WTC11 (cell line): ENCODE results near the gene FAM216B. TPM values are rescaled to one million over a fixed set of nuclear protein-coding genes. Genes with fewer than 3 reads are reported as not detected.
A peak's percentile ranks its signal among the peaks of the same experiment; 100 is the strongest.

Source experiments
- ATAC-seq: fragments of 200-7000 bp; cut with Tn5 transposase; 2 replicates; pipeline ENCODE4 v1.10.0; 2021; ENCODE audit warnings: mild to moderate bottlenecking, moderate library complexity
- CTCF ChIA-PET: fragments of 300-600 bp; sonication (Branson Sonifier 250); formaldehyde crosslinking; loops from one replicate; lab custom pipeline; 2021; ENCODE audit warnings: antibody characterized with exemption; lab: Charles Lee
- POLR2A ChIA-PET: fragments of 350-600 bp; sonication (Branson Sonifier 250); formaldehyde crosslinking; loops from one replicate; lab custom pipeline; 2021; ENCODE audit warnings: antibody characterized with exemption; lab: Charles Lee
- DNase-seq: peaks from one replicate; pipeline ENCODE4 v3.0.0; 2021; ENCODE audit warnings: low spot score
- H3K27ac Mint-ChIP-seq: 2 replicates; pipeline ENCODE4 v1.8.0; 2021; ENCODE audit warnings: mixed read lengths
- H3K27me3 Mint-ChIP-seq: 2 replicates; pipeline ENCODE4 v1.8.0; 2021; ENCODE audit warnings: low read depth, mild to moderate bottlenecking, moderate library complexity, mixed read lengths
- H3K36me3 Mint-ChIP-seq: 2 replicates; pipeline ENCODE4 v1.8.0; 2021; ENCODE audit warnings: mixed read lengths
- H3K4me1 Mint-ChIP-seq: 2 replicates; pipeline ENCODE4 v1.8.0; 2022; ENCODE audit warnings: mixed read lengths
- H3K4me3 Mint-ChIP-seq: 2 replicates; pipeline ENCODE4 v1.8.0; 2021; ENCODE audit warnings: mild to moderate bottlenecking, moderate library complexity, mixed read lengths
- H3K9me3 Mint-ChIP-seq: 2 replicates; pipeline ENCODE4 v1.8.0; 2021; ENCODE audit warnings: mixed read lengths
- E2F5 ChIP-seq: sonication (generic); formaldehyde crosslinking; IDR thresholded peaks from 2 replicates; pipeline ENCODE4 v1.8.1; 2022; ENCODE audit warnings: mild to moderate bottlenecking, moderate library complexity, missing genetic modification reagents
- EMX1 ChIP-seq: fragments of 250-450 bp; sonication (Bioruptor Pico); IDR thresholded peaks from 2 replicates; pipeline ENCODE4 v1.8.0; 2021; ENCODE audit warnings: mild to moderate bottlenecking
- FOXK1 ChIP-seq: sonication (generic); formaldehyde crosslinking; IDR thresholded peaks from 2 replicates; pipeline ENCODE4 v1.8.0; 2022; ENCODE audit warnings: mild to moderate bottlenecking, moderate library complexity, missing genetic modification reagents
- GTF2I ChIP-seq: fragments of 250-450 bp; sonication (Bioruptor Pico); conservative IDR thresholded peaks from 2 replicates; pipeline ENCODE4 v1.4.0; 2021; ENCODE audit warnings: mild to moderate bottlenecking
- HMGA2 ChIP-seq: fragments of 250-450 bp; sonication (Bioruptor Pico); IDR thresholded peaks from 2 replicates; pipeline ENCODE4 v1.4.0; 2021; ENCODE audit warnings: mild to moderate bottlenecking, moderate library complexity
- IRF1 ChIP-seq: sonication (generic); formaldehyde crosslinking; IDR thresholded peaks from 2 replicates; pipeline ENCODE4 v1.8.0; 2023; ENCODE audit warnings: missing genetic modification reagents
- JUN ChIP-seq: sonication (generic); formaldehyde crosslinking; IDR thresholded peaks from 2 replicates; pipeline ENCODE4 v1.8.0; 2023; ENCODE audit warnings: mild to moderate bottlenecking, missing genetic modification reagents
- MYBL2 ChIP-seq: sonication (generic); formaldehyde crosslinking; IDR thresholded peaks from 2 replicates; pipeline ENCODE4 v1.8.1; 2023; ENCODE audit warnings: mild to moderate bottlenecking, moderate library complexity, missing genetic modification reagents
- NR1H2 ChIP-seq: sonication (generic); formaldehyde crosslinking; IDR thresholded peaks from 2 replicates; pipeline ENCODE4 v1.9.0; 2021; ENCODE audit warnings: mild to moderate bottlenecking, moderate library complexity, missing genetic modification reagents
- PRDM15 ChIP-seq: sonication (generic); formaldehyde crosslinking; IDR thresholded peaks from 2 replicates; pipeline ENCODE4 v1.8.0; 2022; ENCODE audit warnings: missing genetic modification reagents
- ZMAT4 ChIP-seq: fragments of 250-450 bp; sonication (Bioruptor Pico); IDR thresholded peaks from 2 replicates; pipeline ENCODE4 v1.9.0; 2021; ENCODE audit warnings: mild to moderate bottlenecking
- ZNF121 ChIP-seq: sonication (generic); formaldehyde crosslinking; IDR thresholded peaks from 2 replicates; pipeline ENCODE4 v1.8.0; 2023; ENCODE audit warnings: missing genetic modification reagents
- ZNF219 ChIP-seq: sonication (generic); formaldehyde crosslinking; IDR thresholded peaks from 2 replicates; pipeline ENCODE4 v1.8.0; 2023; ENCODE audit warnings: missing genetic modification reagents, mild to moderate bottlenecking, borderline replicate concordance
- ZNF396 ChIP-seq: fragments of 250-450 bp; sonication (Bioruptor Pico); IDR thresholded peaks from 2 replicates; pipeline ENCODE4 v1.8.0; 2021; ENCODE audit warnings: mild to moderate bottlenecking, moderate library complexity, borderline replicate concordance
- ZSCAN18 ChIP-seq: fragments of 250-450 bp; sonication (Bioruptor Pico); IDR thresholded peaks from 2 replicates; pipeline ENCODE4 v2.1.2; 2022; ENCODE audit warnings: mild to moderate bottlenecking, moderate library complexity
- total RNA-seq: library from RNA; stranded (reverse); gene quantifications from 3 replicates; pipeline ENCODE4 v1.2.3, GENCODE V29; 2021
- TF ChIP-seq, protein P1 (sequence below): sonication (generic); formaldehyde crosslinking; IDR thresholded peaks from 2 replicates; pipeline ENCODE4 v1.8.1; 2023; ENCODE audit warnings: mild to moderate bottlenecking, missing genetic modification reagents, borderline replicate concordance
- TF ChIP-seq, protein P2 (sequence below): sonication (generic); formaldehyde crosslinking; IDR thresholded peaks from 2 replicates; pipeline ENCODE4 v1.8.1; 2022; ENCODE audit warnings: missing genetic modification reagents, borderline replicate concordance

FAM216B gene
- total RNA-seq, 1 experiment from 2014 or later, result not detected

DNA sequence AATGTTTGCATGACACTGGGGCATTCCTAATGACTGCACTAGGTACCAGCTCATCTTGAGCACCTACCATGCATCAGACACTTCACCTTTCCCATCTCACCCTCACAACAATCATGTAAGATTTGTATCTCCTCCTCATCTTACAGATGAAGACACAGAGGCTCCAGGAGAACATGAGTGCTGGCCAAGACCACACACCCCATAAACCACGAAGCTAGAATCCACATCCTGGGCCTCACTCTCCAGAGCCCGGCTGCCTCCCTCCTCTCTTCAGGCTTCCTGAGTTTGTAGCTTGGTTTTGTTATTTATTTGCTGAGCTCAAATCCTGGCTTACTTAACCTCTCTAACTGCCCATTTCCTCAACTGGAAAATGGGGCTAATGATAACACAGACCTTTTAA is 25.9 kb downstream of the FAM216B start:
- DNase-seq (no peak), ATAC-seq (peak; percentile 48)
- peaks cover 5% of the 10 kb centered on the region for H3K9me3 Mint-ChIP-seq
- H3K4me3 Mint-ChIP-seq, result no peak overlapping the region
- no peak for TF ChIP-seq GTF2I (CRISPR knock-in tag)
- TF ChIP-seq PRDM15 (CRISPR knock-in tag), result no peak
- no peak for TF ChIP-seq ZNF219 (CRISPR knock-in tag)
- TF ChIP-seq ZNF121 (CRISPR knock-in tag), result no peak
- no peak for TF ChIP-seq E2F5 (CRISPR knock-in tag)
- TF ChIP-seq, protein P1, sequence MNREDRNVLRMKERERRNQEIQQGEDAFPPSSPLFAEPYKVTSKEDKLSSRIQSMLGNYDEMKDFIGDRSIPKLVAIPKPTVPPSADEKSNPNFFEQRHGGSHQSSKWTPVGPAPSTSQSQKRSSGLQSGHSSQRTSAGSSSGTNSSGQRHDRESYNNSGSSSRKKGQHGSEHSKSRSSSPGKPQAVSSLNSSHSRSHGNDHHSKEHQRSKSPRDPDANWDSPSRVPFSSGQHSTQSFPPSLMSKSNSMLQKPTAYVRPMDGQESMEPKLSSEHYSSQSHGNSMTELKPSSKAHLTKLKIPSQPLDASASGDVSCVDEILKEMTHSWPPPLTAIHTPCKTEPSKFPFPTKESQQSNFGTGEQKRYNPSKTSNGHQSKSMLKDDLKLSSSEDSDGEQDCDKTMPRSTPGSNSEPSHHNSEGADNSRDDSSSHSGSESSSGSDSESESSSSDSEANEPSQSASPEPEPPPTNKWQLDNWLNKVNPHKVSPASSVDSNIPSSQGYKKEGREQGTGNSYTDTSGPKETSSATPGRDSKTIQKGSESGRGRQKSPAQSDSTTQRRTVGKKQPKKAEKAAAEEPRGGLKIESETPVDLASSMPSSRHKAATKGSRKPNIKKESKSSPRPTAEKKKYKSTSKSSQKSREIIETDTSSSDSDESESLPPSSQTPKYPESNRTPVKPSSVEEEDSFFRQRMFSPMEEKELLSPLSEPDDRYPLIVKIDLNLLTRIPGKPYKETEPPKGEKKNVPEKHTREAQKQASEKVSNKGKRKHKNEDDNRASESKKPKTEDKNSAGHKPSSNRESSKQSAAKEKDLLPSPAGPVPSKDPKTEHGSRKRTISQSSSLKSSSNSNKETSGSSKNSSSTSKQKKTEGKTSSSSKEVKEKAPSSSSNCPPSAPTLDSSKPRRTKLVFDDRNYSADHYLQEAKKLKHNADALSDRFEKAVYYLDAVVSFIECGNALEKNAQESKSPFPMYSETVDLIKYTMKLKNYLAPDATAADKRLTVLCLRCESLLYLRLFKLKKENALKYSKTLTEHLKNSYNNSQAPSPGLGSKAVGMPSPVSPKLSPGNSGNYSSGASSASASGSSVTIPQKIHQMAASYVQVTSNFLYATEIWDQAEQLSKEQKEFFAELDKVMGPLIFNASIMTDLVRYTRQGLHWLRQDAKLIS (CRISPR knock-in tag), result no peak
- TF ChIP-seq, protein P2, sequence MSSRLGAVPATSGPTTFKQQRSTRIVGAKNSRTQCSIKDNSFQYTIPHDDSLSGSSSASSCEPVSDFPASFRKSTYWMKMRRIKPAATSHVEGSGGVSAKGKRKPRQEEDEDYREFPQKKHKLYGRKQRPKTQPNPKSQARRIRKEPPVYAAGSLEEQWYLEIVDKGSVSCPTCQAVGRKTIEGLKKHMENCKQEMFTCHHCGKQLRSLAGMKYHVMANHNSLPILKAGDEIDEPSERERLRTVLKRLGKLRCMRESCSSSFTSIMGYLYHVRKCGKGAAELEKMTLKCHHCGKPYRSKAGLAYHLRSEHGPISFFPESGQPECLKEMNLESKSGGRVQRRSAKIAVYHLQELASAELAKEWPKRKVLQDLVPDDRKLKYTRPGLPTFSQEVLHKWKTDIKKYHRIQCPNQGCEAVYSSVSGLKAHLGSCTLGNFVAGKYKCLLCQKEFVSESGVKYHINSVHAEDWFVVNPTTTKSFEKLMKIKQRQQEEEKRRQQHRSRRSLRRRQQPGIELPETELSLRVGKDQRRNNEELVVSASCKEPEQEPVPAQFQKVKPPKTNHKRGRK, result no peak
- peaks cover 6% of the 10 kb centered on the region; the same call in 1 of the 2 replicates for H3K36me3 Mint-ChIP-seq
- no peaks in the 10 kb centered on the region for H3K4me1 Mint-ChIP-seq
- CTCF ChIA-PET, result interaction anchor here (0.7 kb wide), 2 partner anchors 307 to 535 kb away, joined by 3 read pairs; no protein-coding TSS in a partner anchor
- no peak overlapping the region for H3K27ac Mint-ChIP-seq
- POLR2A ChIA-PET, result no interaction called here
- H3K27me3 Mint-ChIP-seq, result no peaks in the 10 kb centered on the region

DNA sequence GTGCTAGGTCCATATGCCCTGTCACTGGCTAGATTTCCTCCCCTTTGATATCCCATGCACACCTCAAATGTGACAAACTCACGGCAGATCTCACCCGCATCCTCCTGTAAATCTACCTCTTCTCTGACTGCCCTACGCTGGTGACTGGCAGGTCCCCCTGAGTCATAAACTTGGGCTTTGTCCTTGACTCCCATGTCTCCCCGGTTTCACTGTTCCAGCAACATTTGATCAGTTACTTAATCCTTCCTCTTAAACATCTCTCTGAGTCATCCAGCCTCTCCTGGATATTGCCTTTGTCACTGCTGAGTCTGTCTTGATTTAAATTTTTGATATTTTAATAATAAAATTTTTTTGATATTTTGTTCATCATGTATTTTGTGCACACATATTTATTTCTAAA is 26.5 kb downstream of the FAM216B start:
- no peak for DNase-seq
- no peaks in the 10 kb centered on the region for H3K27me3 Mint-ChIP-seq

GRCh38 chr13:42808341-42808940 is 27.1 kb downstream of the FAM216B start:
- Mint-ChIP-seq H3K4me3 (no peak overlapping the region), H3K9me3 (peaks cover 5% of the 10 kb centered on the region), H3K36me3 (peaks cover 6% of the 10 kb centered on the region), H3K27me3 (no peaks in the 10 kb centered on the region), H3K27ac (no peak overlapping the region), H3K4me1 (no peaks in the 10 kb centered on the region)
- POLR2A ChIA-PET, result no interaction called here
- CTCF ChIA-PET, result interaction anchor here (0.6 kb wide), 1 partner anchor 81 kb away, joined by 4 read pairs; no protein-coding TSS in a partner anchor
- no peak for ATAC-seq
- no peak for DNase-seq
- TF ChIP-seq NR1H2 (CRISPR knock-in tag) (no peak), MYBL2 (CRISPR knock-in tag) (no peak), EMX1 (no peak), ZSCAN18 (no peak), ZNF396 (CRISPR knock-in tag) (no peak), JUN (CRISPR knock-in tag) (no peak), ZMAT4 (CRISPR knock-in tag) (no peak), FOXK1 (CRISPR knock-in tag) (no peak)

More for the DNA sequence above, 26.5 kb downstream of the FAM216B start:
- ChIA-PET CTCF (no interaction called here), POLR2A (no interaction called here)
- Mint-ChIP-seq H3K9me3 (peaks cover 5% of the 10 kb centered on the region), H3K27ac (no peak overlapping the region), H3K4me1 (no peaks in the 10 kb centered on the region), H3K36me3 (peaks cover 6% of the 10 kb centered on the region; the same call in 1 of the 2 replicates), H3K4me3 (no peak overlapping the region)
- peak; percentile 67; the same call in 1 of the 2 replicates for TF ChIP-seq HMGA2 (CRISPR knock-in tag)
- TF ChIP-seq IRF1 (CRISPR knock-in tag), result no peak
- no peak for ATAC-seq
